Stimulated activated naive B cell treated with anti-CD40 and anti-IgM and Interleukin-4, amounts not matched to agents 10 μg/mL and 1 μg/mL and 100 μg/mL, for 72 hours (primary cell): ENCODE measurements around the gene P4HTM.

Experiments used
- ATAC-seq, 2 donors: fragments of 150-1000 bp; cut with Tn5 transposase; replicated peaks; 2 replicates each; pipeline ENCODE4 v1.10.0; 2021; ENCODE audit warnings: moderate library complexity in 1 of 2
- DNase-seq: peaks from one replicate; pipeline ENCODE4 v3.0.0; 2021
- H3K27ac Mint-ChIP-seq: one replicate; pipeline ENCODE4 v1.8.0; 2022; ENCODE audit warnings: mild to moderate bottlenecking, mixed read lengths
- H3K27me3 Mint-ChIP-seq, 2 donors: one replicate each; pipeline ENCODE4 v1.8.0; 2022; ENCODE audit warnings: mixed read lengths in 2 of 2
- H3K36me3 Mint-ChIP-seq, 2 donors: one replicate each; pipeline ENCODE4 v1.8.0; 2022; ENCODE audit warnings: mixed read lengths in 2 of 2, mild to moderate bottlenecking in 1 of 2
- H3K4me1 Mint-ChIP-seq, 2 donors: one replicate each; pipeline ENCODE4 v1.8.0; 2022; ENCODE audit warnings: mixed read lengths in 2 of 2, mild to moderate bottlenecking in 1 of 2
- H3K4me3 Mint-ChIP-seq, 2 donors: one replicate each; pipeline ENCODE4 v1.8.0; 2022; ENCODE audit warnings: mild to moderate bottlenecking in 2 of 2, mixed read lengths in 2 of 2, moderate library complexity in 1 of 2
- H3K9me3 Mint-ChIP-seq, 2 donors: one replicate each; pipeline ENCODE4 v1.8.0; 2022; ENCODE audit warnings: mixed read lengths in 2 of 2, mild to moderate bottlenecking in 1 of 2

P4HTM gene

DNA sequence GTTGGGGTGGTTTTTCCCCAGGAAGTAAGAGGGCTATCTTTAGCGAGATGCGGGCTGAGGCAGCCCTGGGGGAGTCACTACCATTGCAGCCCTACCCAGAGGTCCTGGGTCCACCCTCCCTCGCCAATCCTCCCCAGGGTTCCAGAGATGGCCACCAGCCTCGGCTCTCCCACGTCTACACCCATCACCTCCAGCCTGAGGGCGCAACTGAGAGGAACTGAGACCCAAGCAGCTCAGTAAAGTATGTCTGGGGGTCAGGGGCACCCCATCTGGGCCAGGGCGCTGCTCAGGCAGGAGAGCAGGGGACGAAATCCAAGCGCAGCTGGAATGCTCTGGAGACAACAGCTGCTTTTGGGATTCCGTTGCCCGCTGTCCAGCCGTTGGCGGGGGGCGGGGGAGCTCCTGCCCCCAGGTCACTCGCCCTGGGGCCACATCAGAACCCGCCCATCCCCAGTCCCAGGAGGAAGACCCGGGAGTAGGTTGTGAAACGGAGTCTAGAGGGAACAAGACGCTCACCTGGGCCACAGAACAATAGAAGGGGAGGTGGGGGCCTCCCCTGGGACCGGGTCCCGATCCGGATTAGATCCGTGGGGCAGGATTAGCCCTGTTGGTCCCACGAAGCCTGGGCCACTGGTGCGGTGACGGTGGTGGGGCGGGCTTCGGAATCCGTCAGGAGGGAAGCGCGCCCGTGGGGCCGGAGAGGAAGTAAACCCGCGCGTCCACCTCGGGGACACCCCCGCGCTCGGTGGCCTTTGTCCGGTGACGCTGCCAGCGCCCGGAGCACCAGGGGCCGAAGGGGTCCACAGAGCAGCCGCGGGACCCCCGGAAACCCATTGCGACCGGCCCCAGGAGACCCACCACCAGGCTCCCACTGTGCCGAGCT, 30.5 kb downstream of the P4HTM start:
- Mint-ChIP-seq H3K9me3 (no peaks in the 10 kb centered on the region), H3K27ac (peak overlapping the region; percentile 99), H3K4me1 (peaks cover 32 to 70% of the 10 kb centered on the region in 2 donors), H3K4me3 (peak overlapping the region; percentile 91 to 95), H3K36me3 (peaks cover 52 to 53% of the 10 kb centered on the region in 2 donors), H3K27me3 (no peaks in the 10 kb centered on the region)
- DNase-seq (peak; percentile 69), ATAC-seq (peak; percentile 4 to 10)

DNA sequence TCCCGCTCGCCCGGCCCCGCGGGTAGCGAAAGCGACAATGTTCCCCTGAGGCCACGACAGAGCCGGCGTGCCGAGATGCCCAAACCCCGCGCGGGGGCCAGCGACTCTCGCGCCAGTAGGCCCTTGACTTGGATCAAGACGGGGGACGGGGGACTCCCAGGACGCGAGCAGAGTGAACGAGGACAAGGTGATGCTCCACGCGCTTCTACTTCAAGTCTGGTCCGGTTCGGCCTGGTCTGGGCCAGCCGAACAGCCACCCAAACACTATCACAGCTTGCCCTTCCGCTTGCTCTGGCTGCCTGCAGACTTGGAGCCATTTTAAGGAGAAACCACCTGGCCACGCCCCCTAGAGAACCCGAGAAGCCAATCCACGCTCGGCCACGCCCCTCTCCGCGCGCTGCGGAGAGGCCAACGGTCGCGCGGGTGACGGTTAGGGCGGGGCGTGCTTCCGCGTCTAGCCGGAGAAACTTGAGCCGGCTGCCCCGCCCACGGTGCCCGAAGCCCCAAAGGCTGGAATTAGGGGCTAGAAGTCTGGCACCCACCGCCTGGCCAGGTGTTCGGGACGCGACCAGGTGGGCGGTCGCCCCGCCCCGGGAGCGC, 31.3 kb downstream of the P4HTM start:
- Mint-ChIP-seq H3K9me3 (no peaks in the 10 kb centered on the region), H3K27me3 (no peaks in the 10 kb centered on the region), H3K36me3 (peaks cover 53 to 58% of the 10 kb centered on the region in 2 donors), H3K4me3 (peak overlapping the region; percentile 91 to 95), H3K27ac (peak overlapping the region; percentile 99), H3K4me1 (peaks cover 38 to 78% of the 10 kb centered on the region in 2 donors)
- ATAC-seq (peak; percentile 53 to 62), DNase-seq (peak; percentile 98)

DNA sequence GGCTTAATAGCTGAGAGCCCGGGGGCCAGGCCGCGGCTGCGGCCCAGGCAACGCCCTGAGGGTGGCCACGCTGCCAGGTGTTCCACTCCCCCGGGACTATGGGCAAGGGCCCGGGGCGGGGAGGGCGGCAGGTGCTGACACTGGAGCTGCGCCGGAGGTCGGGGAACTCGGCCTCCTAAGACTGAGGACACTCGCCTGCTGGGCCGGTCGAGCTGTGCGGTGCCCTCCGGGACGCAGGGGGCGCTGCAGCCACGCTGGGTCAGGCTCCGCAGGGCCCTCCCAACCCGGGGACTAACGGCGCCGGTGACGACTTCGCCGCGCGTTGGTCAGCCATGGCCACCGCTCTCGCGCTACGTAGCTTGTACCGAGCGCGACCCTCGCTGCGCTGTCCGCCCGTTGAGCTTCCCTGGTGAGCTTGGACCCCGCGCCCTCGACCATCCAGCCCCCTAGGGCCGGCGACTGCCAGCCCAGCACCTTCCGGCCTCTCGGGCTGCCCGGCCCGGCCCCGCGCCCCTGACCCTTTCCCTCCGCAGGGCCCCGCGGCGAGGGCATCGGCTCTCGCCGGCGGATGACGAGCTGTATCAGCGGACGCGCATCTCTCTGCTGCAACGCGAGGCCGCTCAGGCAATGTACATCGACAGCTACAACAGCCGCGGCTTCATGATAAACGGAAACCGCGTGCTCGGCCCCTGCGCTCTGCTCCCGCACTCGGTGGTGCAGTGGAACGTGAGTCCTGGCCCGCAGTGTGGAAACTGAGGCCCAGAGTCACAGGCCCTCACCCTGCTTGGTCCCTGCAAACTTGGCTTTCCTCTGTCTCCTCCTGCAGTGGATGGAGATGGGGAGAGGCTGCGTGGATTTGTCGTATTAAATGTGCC, 32.0 kb downstream of the P4HTM start, which contains the start of gene NDUFAF3:
NDUFAF3 (plus strand) TSS at position 309 of the 875 bp plus-strand sequence; CDS start at position 333, 24 bp downstream.
- peaks cover 57 to 61% of the 10 kb centered on the region in 2 donors for H3K36me3 Mint-ChIP-seq
- peaks cover 45 to 80% of the 10 kb centered on the region in 2 donors for H3K4me1 Mint-ChIP-seq
- H3K27me3 Mint-ChIP-seq = no peaks in the 10 kb centered on the region
- ATAC-seq (peak; percentile 66 to 68), DNase-seq (peak; percentile 98)
- H3K27ac Mint-ChIP-seq = peak within 1 kb of the TSS; percentile 99
- H3K9me3 Mint-ChIP-seq = no peaks in the 10 kb centered on the region
- peak within 1 kb of the TSS; percentile 91 to 95 for H3K4me3 Mint-ChIP-seq

DNA sequence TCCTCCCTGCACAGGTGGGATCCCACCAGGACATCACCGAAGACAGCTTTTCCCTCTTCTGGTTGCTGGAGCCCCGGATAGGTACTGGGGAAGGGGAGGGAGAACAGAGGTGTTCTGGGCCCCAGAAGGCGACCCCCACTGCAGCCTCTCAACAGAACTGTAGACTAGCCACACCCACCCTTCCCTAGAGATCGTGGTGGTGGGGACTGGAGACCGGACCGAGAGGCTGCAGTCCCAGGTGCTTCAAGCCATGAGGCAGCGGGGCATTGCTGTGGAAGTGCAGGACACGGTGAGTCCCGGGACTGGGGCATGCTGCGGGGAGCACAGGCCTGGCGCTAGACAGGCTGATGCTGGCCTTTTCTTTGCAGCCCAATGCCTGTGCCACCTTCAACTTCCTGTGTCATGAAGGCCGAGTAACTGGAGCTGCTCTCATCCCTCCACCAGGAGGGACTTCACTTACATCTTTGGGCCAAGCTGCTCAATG, 32.7 kb downstream of the P4HTM start:
- Mint-ChIP-seq H3K36me3 (peaks cover 62% of the 10 kb centered on the region in 2 donors), H3K4me1 (peaks cover 47 to 80% of the 10 kb centered on the region in 2 donors), H3K27ac (peak overlapping the region; percentile 99), H3K9me3 (no peaks in the 10 kb centered on the region), H3K27me3 (no peaks in the 10 kb centered on the region), H3K4me3 (peak overlapping the region; percentile 91 to 95)
- no peak for DNase-seq
- ATAC-seq = no peak

DNA sequence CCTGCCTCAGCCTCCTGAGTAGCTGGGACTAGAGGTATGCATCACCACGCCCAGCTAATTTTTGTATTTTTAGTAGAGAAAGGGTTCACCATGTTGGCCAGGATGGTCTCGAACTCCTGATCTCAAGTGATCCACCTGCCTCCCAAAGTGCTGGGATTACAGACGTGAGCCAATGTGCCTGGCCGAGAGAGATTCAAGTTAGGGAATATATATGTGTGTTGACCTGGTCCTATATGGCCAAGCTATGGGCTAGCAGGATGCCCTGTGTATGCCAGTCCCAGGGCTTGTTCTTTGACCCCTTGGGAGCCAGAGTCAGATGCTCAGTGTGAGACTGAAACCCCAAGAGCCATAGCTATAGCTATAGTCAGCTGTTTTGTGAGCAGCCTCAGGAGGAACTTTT, 33.7 kb downstream of the P4HTM start:
- Mint-ChIP-seq H3K27me3 (no peaks in the 10 kb centered on the region), H3K36me3 (peaks cover 69 to 73% of the 10 kb centered on the region in 2 donors), H3K27ac (peak overlapping the region; percentile 99), H3K4me3 (peak overlapping the region; percentile 91 to 95), H3K4me1 (peaks cover 53 to 86% of the 10 kb centered on the region in 2 donors), H3K9me3 (no peaks in the 10 kb centered on the region)
- no peak for DNase-seq
- ATAC-seq = no peak

DNA sequence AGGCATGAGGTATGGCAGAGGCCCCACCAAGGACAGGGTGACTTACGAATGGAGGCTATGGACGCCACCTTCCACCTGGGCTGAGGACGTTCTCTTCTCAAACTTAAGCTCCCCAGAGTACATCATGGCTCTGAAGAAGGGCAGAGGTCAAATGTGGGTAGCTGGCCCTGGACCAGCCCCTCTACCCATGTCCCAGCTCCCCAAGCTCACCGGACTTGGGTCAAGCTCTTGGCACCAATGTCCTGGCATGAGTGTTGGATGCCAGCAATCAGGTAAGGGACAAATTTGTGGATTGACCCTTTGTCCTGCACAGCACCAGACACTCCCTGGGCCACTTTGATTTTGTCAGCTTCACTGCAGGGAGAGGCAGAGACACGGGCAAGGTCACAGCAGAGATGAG, 34.4 kb downstream of the P4HTM start:
- Mint-ChIP-seq H3K27me3 (no peaks in the 10 kb centered on the region), H3K9me3 (no peaks in the 10 kb centered on the region), H3K4me1 (peaks cover 55 to 86% of the 10 kb centered on the region in 2 donors), H3K36me3 (peaks cover 76 to 80% of the 10 kb centered on the region in 2 donors), H3K27ac (peak overlapping the region; percentile 99), H3K4me3 (peak overlapping the region; percentile 91 to 95)
- ATAC-seq = no peak
- no peak for DNase-seq

DNA sequence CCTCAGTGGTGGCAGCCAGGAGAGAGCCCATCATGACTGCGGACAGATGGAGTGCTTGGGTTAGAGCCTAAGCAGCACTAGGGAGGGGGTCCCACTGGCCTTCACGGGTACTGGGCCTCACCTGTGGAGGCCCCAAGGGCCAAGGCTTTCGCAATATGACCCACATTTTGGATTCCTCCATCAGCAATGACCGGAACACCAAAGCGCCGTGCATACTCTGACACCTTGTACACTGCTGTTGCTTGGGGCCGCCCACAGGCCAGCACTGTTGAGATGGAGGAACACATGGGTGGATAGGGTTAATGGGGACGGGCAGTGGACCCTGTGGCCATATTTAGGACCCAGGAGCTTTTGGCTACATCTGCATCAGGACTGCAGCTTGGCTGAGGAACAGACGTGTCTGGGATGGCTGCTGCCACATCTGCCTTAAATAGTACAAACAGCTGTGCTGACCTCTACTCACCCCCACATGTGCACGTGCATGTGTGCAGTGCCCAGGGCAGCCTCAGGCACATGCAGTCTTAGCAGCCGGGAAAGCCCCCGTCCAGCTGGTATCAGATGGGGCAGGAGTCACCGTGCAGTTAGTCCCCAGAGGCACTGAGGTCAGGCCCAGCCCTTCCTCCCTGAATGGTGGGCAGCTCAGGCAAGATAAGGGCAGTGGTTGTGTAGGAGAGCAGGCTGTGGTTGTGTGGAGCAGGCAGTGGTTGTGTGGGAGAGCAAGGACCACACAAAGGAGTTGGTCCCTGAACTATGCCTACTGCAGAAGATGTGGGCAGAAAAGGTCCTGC, 35.2 kb downstream of the P4HTM start:
- peaks cover 73 to 78% of the 10 kb centered on the region in 2 donors for H3K36me3 Mint-ChIP-seq
- peak overlapping the region; percentile 62 to 91 for H3K4me3 Mint-ChIP-seq
- DNase-seq = peak; percentile 78
- no peaks in the 10 kb centered on the region for H3K9me3 Mint-ChIP-seq
- peaks cover 56 to 90% of the 10 kb centered on the region in 2 donors for H3K4me1 Mint-ChIP-seq
- no peaks in the 10 kb centered on the region for H3K27me3 Mint-ChIP-seq
- ATAC-seq = peak; percentile 23 to 35
- peak overlapping the region; percentile 94 for H3K27ac Mint-ChIP-seq

DNA sequence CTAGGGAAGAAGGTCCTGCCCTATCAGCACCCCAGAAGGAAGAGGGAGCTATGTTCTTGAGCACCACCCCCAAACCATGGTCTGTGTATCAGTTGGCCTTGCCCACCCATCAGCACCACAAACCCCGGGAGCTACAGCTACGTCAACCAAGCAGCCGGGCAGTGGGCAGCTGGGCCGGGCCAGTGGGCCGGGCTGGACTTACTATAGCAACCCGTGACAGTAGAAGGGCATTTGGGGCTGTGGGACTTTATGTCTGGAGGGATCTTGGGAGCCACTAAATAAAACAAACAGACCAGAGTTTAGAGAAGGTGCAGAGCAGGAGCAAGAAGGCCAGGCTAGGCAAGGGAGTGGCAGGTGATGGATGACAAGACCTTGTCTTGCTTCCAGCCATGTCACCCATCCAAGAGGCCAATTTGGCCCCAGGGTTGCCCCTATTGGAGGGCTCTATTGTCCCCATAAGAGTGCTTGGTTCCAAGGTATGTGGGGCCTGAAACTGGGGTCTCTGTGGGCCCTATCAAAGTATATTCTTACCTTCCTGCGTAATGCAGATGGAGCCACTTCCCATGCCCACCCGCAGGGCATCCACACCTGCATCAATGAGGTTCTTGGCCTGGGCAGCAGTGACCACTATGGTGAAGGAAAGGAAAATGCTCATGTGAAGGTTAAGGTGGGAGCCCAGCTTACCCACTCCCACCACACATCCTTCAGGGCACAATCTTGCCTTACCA, 35.9 kb downstream of the P4HTM start:
- ATAC-seq = no peak
- DNase-seq = no peak
- Mint-ChIP-seq H3K4me1 (peaks cover 56 to 86% of the 10 kb centered on the region in 2 donors), H3K9me3 (no peaks in the 10 kb centered on the region), H3K27me3 (no peaks in the 10 kb centered on the region), H3K27ac (peak overlapping the region; percentile 94), H3K4me3 (peak overlapping the region; percentile 62 to 91), H3K36me3 (peaks cover 71 to 79% of the 10 kb centered on the region in 2 donors)

DNA sequence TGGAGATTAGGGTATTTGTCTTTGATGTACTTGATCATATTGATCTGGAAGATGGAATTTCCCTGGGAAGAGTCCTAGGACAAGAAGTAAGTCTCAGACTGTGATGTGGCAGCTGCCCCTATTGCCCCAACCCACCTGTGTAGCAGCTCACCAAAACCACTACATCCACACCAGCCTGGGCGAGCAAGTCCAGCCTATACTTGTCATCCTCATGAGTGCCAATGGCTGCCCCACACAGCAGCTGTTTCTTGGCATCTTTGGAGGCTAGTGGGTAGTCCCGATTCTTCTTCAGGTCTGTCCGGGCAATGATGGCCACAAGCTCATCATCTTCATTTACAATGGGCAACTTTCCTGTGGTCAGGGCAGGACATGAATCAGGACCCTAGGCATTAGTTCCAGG, 36.5 kb downstream of the P4HTM start:
- peak overlapping the region; percentile 94 for H3K27ac Mint-ChIP-seq

DNA sequence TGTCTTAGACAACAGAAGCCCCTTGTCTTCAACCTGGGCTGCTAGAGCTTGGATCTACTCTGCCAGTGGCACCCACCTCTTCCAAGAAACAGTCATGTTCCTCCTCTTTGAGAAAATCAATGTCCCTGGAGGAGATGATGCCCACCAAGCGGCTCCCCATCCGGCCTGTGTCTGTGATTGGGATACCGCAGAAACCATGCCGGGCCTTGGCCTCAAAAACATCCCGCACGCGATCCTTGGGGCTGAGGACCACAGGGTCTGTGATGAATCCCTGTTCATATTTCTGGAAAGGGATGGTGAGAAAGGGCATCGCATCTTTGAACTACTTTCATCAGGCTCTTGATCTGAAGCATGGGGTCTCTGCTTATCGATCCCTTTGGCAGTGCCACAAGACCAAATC, 37.6 kb downstream of the P4HTM start:
- ATAC-seq = no peak
- Mint-ChIP-seq H3K4me3 (peak overlapping the region; percentile 94 to 98), H3K4me1 (peaks cover 56 to 76% of the 10 kb centered on the region in 2 donors), H3K27ac (peak overlapping the region; percentile 100), H3K36me3 (peaks cover 74 to 82% of the 10 kb centered on the region in 2 donors), H3K9me3 (no peaks in the 10 kb centered on the region), H3K27me3 (no peaks in the 10 kb centered on the region)
- DNase-seq = no peak

More for the DNA sequence above, 36.5 kb downstream of the P4HTM start:
- DNase-seq (no peak), ATAC-seq (no peak)
- H3K4me3 Mint-ChIP-seq = peak overlapping the region; percentile 62 to 91
- H3K27me3 Mint-ChIP-seq = no peaks in the 10 kb centered on the region
- H3K36me3 Mint-ChIP-seq = peaks cover 73 to 80% of the 10 kb centered on the region in 2 donors
- H3K4me1 Mint-ChIP-seq = peaks cover 56 to 81% of the 10 kb centered on the region in 2 donors
- no peaks in the 10 kb centered on the region for H3K9me3 Mint-ChIP-seq

DNA sequence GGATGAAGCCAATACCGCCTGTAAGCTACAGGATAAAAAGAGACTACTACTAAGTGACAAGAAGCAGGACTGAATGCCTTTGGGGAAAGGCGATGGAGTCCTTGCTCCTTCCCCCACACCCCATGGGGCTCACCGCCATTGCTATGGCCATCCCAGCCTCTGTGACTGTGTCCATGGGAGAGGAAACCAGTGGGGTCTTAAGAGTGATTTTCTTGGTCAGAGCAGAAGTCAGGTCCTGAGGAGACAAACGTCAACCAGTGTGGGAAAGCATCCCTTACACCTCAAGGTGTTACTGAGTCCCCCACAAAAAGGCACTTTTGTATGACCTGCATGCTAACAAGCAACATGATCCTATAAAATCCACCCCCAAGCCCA, 38.2 kb downstream of the P4HTM start:
- H3K4me1 Mint-ChIP-seq = peaks cover 53 to 69% of the 10 kb centered on the region in 2 donors
- H3K27me3 Mint-ChIP-seq = no peaks in the 10 kb centered on the region
- H3K9me3 Mint-ChIP-seq = no peaks in the 10 kb centered on the region
- no peak for ATAC-seq
- H3K36me3 Mint-ChIP-seq = peaks cover 75 to 82% of the 10 kb centered on the region in 2 donors
- peak overlapping the region; percentile 94 to 98 for H3K4me3 Mint-ChIP-seq
- no peak for DNase-seq
- H3K27ac Mint-ChIP-seq = peak overlapping the region; percentile 100

DNA sequence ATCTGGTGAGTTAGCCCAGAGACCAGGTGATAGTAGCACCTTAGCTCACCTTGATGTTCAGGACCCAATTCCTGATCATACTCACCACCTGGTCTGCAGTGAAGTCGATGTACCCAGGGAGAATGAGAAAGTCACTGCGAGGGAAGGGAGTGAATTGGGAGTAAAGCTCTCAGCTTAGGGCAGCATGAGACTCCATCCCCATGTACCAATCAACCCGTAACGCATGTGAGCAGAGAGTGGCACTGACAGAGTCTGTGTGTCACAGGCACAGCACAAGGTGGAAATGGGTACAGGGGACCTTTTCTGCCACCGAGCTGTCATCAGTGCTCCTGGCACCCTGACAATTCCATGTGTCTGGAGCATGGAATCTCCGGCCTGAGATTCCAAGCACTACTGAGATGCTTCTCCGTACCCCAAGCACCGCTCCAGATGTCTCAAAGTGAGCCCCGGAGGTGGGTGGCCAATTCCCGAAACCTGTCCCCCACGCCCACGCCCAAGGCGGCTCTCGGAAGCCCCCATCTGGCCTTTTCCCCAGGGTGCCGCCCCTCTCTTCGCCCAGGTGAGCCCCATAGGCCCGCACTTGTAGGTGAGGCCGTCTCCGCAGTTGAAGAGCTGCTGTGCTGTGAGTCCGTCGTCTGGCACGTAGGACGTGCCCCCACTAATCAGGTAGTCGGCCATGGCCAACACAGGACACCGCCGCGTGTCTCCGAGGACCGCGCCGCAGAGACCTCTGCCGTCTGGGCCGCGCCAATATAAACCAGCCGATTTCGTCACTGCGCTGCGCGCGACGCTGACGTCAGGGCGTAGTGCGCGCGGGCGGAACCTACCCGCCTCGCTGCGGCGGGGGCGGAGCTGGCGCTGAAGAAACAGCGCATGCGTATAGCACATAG, 38.9 kb downstream of the P4HTM start, which contains the start of gene IMPDH2:
IMPDH2 (minus strand) TSS at position 726 of the 890 bp plus-strand sequence; CDS start at position 678, 48 bp downstream.
- DNase-seq (peak; percentile 92), ATAC-seq (peak; percentile 84 to 88)
- H3K4me1 Mint-ChIP-seq = peaks cover 49 to 63% of the 10 kb centered on the region in 2 donors
- H3K27me3 Mint-ChIP-seq = no peaks in the 10 kb centered on the region
- H3K27ac Mint-ChIP-seq = peak within 1 kb of the TSS; percentile 100
- peaks cover 69 to 78% of the 10 kb centered on the region in 2 donors for H3K36me3 Mint-ChIP-seq
- H3K4me3 Mint-ChIP-seq = peak within 1 kb of the TSS; percentile 94 to 98
- no peaks in the 10 kb centered on the region for H3K9me3 Mint-ChIP-seq
